Fibroblast of the aortic adventitia (primary cell): ENCODE data around the gene ADAMTS15. TPM values are rescaled to one million over a fixed set of nuclear protein-coding genes. Genes with fewer than 3 reads are reported as not detected.

Experiments used
- DNase-seq: peaks from one replicate; pipeline ENCODE4 v3.0.0-alpha.2; 2010; ENCODE audit warnings: low read depth
- H3K4me3 ChIP-seq: 2 replicates; pipeline ENCODE4 v1.5.1; 2011; ENCODE audit warnings: low read depth, mild to moderate bottlenecking, control low read depth, low read length, moderate library complexity
- CTCF ChIP-seq: IDR thresholded peaks from 2 replicates; pipeline ENCODE4 v1.5.1; 2011; ENCODE audit warnings: mild to moderate bottlenecking, low read length, control low read depth, inconsistent platforms; ENCODE audit not compliant: insufficient read depth
- total RNA-seq: library from RNA; depleted of rRNA; stranded (reverse); fragments of >200 nt; gene quantifications from 2 replicates; pipeline ENCODE4 v1.2.3, GENCODE V29; 2012; ENCODE audit warnings: low replicate concordance

Gene ADAMTS15
- total RNA-seq, 1 donor, result 30.8 TPM

DNA sequence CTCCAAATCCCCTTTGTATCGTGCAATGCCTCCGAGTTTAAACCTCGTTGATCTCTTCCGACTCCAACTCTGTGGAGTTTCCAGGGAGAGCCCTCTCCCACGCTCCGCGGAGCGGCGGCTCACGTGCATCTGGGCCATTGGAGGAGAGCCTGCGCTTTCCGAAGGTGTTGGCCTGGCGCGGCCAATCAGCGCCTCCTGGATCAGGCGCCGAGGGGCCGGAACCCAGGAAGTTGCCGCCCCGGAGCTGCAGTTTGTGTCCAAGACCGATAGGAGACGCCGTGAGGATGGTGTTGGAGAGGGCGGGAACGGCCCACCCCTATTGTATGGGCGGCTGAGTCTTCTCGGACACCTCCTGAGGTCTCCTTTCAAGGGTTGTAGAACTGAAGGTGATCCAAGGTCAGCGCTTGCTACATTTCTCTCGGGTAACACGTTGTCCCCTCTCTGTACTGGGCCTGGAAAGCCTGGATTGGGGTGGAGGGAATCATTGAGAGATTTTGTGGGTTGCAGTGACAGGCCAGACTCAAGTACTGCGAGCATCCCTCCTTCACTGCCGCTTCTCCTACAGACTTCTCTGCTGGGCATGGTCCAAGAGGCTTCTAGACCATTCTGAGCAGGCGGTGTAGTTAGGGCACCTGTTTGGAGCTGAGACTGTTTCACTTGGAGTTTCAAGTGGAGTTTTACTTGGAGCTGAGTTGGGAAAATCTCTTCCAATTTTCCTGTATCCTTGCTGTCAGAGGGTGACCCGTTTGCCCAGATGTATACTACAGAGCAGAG, 1.7 kb downstream of the ADAMTS15 start:
- DNase-seq, result peak; percentile 95
- peak overlapping the region; percentile 93 for H3K4me3 ChIP-seq
- peak; percentile 93 for TF ChIP-seq CTCF

- peak overlapping the region; percentile 93 for H3K4me3 ChIP-seq
- no peak for TF ChIP-seq CTCF
- peak; percentile 86 for DNase-seq
Observed at GRCh38 chr11:130451231-130452019, 3.0 kb downstream of the ADAMTS15 start.

DNA sequence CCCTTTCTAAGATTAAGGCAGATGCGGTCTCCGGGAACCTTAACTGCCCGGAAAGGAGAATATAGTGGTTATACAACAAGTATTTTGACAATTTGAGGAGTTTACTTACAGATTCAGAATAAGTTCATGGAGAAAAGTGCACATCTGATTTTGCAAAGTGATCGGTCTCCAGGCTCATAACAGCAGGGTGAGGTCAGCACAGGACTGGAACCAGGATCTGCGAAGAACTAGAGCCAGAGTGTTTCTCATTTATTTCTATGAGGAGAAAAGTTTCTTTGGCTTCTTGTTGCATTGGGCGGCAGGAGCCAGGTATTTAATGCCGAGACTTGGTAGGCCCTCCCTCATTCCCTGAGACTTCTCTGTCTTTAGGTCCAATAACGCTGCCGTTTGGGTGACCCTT, 3.7 kb downstream of the ADAMTS15 start:
- DNase-seq, result peak; percentile 60
- peak overlapping the region; percentile 93 for H3K4me3 ChIP-seq
- no peak for TF ChIP-seq CTCF

DNA sequence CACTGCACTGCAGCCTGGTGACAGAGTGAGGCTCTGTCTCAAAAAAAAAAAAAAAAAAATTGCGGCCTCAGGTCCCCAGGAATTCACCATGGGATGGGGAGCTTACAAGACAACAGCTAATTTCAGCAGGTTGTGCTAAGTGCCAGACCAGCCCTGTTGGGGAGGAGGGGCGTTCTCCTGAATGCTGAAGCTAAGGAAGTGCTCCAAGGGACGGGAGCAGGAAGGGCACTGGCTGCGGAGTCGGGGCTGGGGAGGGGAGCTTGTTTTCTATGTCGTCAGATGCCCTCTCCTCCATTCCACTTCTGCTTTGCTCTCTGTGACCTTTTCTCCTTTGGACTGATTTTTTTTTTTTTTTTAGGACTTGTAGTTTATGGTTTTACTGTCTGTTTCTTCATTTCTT, 4.5 kb downstream of the ADAMTS15 start:
- peak; percentile 16 for DNase-seq
- H3K4me3 ChIP-seq, result peak overlapping the region; percentile 37
- no peak for TF ChIP-seq CTCF

- H3K4me3 ChIP-seq, result peak overlapping the region; percentile 3
- DNase-seq, result peak; percentile 52
Observed at GRCh38 chr11:130454491-130455252, 6.2 kb downstream of the ADAMTS15 start.

More at GRCh38 chr11:130454491-130455252, 6.2 kb downstream of the ADAMTS15 start:
- TF ChIP-seq CTCF, result no peak
